Measurements from ENCODE around the gene SLC22A15.

- TF ChIP-seq CTCF (conservative IDR thresholded peaks at IDR 0.05 in 1 of 2, IDR thresholded peaks at IDR 0.05 in 1 of 2; ENCODE audit: low read depth in 1 of 2, low read length in 2 of 2) (no peak), EZH2 (IDR thresholded peaks at IDR 0.05; ENCODE audit: low read length, missing control alignments) (no peak)
These were observed 57.0 kb downstream of the SLC22A15 start for GRCh38 chr1:116033322-116033721.
